HL-60 (cell line): Measurements from ENCODE around the gene FBXL17.

ENCODE experiments used
- POLR2AphosphoS5 ChIP-seq: IDR thresholded peaks from 2 replicates; pipeline ENCODE4 v1.6.1; 2012; ENCODE audit warnings: low read depth
- TF ChIP-seq, protein P1 (sequence below): IDR thresholded peaks from one replicate; pipeline ENCODE4 v1.5.1; 2011; ENCODE audit warnings: low read length, control low read depth, inconsistent platforms; ENCODE audit not compliant: insufficient read depth

DNA sequence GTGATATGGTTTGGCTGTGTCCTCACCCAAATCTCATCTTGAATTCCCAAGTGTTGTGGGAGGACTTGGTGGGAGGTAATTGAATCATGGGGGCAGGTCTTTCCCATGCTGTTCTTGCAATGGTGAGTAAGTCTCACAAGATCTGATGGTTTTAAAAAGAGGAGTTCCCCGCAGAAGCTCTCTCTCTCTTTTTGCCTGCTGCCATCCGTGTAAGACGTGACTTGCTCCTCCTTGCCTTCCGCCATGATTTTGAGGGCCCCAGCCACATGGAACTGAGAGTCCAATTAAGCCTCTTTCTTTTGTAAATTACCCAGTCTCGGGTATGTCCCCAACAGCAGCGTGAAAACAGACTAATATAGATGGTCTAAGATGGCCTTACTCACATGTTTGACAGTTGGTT lies 210.1 kb downstream of the FBXL17 start:
- TF ChIP-seq POLR2AphosphoS5 = no peak
- TF ChIP-seq, protein P1, sequence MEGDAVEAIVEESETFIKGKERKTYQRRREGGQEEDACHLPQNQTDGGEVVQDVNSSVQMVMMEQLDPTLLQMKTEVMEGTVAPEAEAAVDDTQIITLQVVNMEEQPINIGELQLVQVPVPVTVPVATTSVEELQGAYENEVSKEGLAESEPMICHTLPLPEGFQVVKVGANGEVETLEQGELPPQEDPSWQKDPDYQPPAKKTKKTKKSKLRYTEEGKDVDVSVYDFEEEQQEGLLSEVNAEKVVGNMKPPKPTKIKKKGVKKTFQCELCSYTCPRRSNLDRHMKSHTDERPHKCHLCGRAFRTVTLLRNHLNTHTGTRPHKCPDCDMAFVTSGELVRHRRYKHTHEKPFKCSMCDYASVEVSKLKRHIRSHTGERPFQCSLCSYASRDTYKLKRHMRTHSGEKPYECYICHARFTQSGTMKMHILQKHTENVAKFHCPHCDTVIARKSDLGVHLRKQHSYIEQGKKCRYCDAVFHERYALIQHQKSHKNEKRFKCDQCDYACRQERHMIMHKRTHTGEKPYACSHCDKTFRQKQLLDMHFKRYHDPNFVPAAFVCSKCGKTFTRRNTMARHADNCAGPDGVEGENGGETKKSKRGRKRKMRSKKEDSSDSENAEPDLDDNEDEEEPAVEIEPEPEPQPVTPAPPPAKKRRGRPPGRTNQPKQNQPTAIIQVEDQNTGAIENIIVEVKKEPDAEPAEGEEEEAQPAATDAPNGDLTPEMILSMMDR = no peak
